ENCODE results near the gene IPO8.

GRCh38 chr12:30585877-30586276 lies 109.8 kb downstream of the IPO8 start:
- no peak for TF ChIP-seq POLR2A (IDR thresholded peaks at IDR 0.05; ENCODE audit: low read length)
- no peak for TF ChIP-seq GATA1 (IDR thresholded peaks at IDR 0.05; ENCODE audit: low read depth, low read length)
